NCI-H2171 (cell line): Measurements from ENCODE around the gene OR7G2.
"Not testable (repeated sequence)": the region's sequence is repeated elsewhere in the genome, so short reads cannot be mapped to it uniquely, and the experiment has no call there.

Experiments
- DNase-seq: peaks from one replicate; lab custom pipeline; 2025; lab: John Stamatoyannopoulos, UW

OR7G2 gene

GRCh38 chr19:9073806-9074205 is 33.5 kb downstream of the OR7G2 start:
- DNase-seq, result no peak

- not testable (repeated sequence) for DNase-seq
Measured at GRCh38 chr19:9071720-9072119, 35.6 kb downstream of the OR7G2 start.

DNA sequence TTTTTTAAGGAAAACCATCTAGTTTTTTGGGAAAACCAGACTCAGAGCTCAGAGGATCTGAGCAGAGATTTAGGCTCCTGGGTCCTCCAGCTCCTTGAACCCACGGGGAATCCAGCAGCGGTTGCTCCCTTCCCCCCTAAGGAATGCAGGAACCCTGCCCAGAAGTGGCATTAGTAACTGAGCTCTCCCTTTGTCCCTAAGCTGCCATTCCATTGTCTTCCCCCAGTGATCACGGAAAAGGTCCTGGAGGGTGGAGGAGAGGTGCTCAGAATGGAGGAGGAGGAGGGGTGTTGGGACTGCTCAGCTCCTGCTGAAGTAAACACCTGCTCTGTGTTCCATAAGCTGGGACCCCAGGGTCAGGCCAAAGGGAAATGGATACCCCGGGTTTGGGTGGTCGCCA is 37.2 kb downstream of the OR7G2 start:
- no peak for DNase-seq

GRCh38 chr19:9065457-9066014 is 41.7 kb downstream of the OR7G2 start:
- no peak for DNase-seq

DNA sequence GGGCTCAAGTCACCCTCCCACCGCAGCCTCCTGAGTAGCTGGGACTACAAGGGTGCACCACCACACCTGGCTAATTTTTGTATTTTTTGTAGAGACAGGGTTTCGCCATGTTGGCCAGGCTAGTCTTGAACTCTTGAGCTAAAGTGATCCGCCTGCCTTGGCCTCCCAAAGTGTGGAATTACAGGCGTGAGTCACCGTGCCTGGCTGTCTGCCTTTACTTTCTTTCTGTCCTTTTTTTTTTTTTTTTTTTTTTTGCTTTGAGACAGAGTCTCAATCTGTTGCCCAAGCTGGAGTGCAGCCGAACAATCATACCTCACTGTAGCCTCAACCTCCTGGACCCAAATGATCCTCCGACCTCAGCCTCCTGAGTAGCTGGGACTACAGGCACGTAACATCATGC is 45.4 kb downstream of the OR7G2 start:
- DNase-seq, result no peak

DNA sequence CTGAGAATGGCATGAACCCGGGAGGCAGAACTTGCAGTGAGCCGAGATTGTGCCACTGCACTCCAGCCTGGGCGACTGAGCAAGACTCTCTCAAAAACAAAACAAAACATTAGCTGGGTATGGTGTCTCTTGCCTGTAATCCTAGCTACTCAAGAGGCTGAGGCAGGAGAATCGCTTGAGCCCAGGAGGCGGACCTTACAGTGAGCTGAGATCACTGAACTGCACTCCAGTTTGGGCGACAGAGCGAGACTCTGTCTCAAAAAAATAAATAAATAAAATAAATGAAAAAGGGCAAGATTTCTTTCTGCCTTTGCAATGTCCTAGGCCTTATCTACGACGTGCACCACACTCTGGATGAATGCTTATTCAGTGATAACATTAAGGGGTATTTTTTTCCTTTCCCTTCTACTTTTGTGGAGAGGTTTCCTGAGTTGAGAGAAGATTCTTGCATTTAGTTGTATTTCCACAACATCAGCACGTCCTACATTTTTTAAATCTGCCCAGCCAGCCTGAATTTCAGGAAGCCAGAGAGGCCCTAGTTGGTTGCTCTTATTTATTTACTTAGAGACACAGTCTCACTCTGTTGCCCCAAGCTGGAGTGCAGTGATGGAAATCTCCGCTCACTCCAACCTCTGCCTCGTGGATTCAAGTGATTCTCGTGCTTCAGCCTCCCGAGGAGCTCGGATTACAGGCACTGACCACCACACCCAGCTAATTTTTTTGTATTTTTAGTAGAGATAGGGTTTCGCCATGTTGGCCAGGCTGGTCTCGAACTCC is 46.5 kb downstream of the OR7G2 start:
- no peak for DNase-seq

GRCh38 chr19:9058905-9059667 is 48.2 kb downstream of the OR7G2 start:
- DNase-seq, result no peak

GRCh38 chr19:9057505-9058258 is 49.6 kb downstream of the OR7G2 start:
- DNase-seq, result no peak

GRCh38 chr19:9056131-9056530 is 51.1 kb downstream of the OR7G2 start:
- DNase-seq, result not testable (repeated sequence)

DNA sequence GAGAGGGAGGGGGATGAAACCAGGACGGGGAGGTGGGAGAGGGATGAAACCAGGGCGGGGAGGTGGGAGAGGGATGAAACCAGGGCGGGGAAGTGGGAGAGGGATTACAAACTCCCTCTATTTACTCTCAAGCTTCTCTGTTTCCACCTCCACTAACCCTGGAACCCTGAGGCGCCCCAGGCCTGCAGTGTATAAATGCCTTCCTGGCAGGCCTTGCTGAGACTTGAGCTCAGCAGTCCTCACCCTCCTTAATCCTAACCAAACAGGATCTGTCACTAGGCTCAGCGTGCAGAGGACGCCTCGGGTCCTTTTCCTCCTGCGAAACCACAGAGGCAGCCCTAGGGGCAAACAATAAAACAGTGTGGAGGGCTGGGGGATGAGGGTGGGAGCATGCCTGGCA is 52.5 kb downstream of the OR7G2 start:
- DNase-seq, result no peak

DNA sequence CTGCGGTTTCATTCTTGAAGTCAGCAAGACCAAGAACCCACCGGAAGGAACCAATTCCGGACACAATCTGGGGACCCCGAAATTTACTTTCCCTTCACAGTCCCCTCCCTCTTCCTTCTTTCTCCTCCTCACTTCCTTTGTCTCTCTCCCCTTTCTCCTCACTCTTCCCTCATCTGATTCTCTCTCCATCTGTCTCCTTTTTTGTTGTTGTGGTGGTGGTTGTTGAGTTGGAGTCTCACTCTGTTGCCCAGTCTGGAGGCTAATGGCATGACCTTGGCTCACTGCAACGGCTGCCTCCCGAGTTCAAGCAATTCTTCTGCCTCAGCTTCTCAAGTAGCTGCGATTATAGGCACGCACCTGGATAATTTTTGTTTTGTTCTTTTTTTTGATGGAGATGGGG is 53.1 kb downstream of the OR7G2 start:
- DNase-seq, result no peak

GRCh38 chr19:9053674-9054073 is 53.6 kb downstream of the OR7G2 start:
- not testable (repeated sequence) for DNase-seq

GRCh38 chr19:9052894-9053293 is 54.4 kb downstream of the OR7G2 start:
- DNase-seq, result no peak
